NCI-H82 treated with DMSO at 0.1 percent for 48 hours (cell line): Measurements from ENCODE around the gene KDM8.

Experiments used
- DNase-seq: peaks from one replicate; lab custom pipeline; 2025; ENCODE audit not compliant: unreplicated experiment; lab: John Stamatoyannopoulos, UW

Gene KDM8

GRCh38 chr16:27214084-27214961 lies 11.0 kb downstream of the KDM8 start:
- no peak for DNase-seq

GRCh38 chr16:27215660-27216059 lies 12.3 kb downstream of the KDM8 start:
- DNase-seq: no peak

- DNase-seq: no peak
Observed at GRCh38 chr16:27216297-27216885, 13.1 kb downstream of the KDM8 start.

DNA sequence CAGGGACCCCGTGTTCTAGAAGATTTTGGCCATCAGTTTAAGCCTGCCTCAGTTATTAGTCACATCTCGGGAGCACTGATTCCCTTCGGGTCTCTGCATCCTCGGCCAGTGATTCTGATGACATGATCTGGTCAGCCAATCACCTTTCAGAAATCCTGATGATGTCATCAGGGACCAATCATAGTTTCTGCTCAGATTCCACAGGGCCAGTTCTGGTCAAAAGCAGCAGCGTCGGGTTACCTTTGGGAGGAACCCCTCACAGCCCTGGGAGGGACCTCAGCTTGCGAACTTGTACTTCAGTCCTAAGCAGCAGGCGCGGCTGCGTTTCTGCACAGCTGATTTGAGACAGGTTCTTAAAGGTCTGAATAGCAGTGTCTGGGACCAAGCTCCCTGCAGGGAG lies 13.9 kb downstream of the KDM8 start:
- DNase-seq: no peak

- no peak for DNase-seq
Observed at GRCh38 chr16:27218756-27219155, 15.4 kb downstream of the KDM8 start.

DNA sequence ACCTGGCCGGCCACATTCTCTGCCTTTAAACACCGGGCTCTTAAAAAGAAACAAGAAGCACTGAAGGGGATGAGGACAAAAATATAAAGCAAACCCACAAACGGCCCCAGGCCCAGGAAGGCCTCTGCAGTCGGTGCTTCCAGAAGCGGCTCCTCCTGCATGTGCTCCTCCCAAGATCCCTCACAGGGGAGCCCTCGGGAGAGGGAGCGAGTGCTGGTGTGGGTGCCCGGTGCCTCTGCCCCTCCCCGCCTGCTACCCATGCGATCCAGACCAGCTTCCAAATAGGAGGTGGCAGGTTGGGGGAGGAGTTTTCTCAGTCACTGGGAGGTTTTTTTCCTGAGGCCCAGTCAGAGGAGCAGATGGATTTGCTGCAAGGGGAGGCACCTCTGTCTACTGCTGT lies 15.8 kb downstream of the KDM8 start:
- DNase-seq: no peak

DNA sequence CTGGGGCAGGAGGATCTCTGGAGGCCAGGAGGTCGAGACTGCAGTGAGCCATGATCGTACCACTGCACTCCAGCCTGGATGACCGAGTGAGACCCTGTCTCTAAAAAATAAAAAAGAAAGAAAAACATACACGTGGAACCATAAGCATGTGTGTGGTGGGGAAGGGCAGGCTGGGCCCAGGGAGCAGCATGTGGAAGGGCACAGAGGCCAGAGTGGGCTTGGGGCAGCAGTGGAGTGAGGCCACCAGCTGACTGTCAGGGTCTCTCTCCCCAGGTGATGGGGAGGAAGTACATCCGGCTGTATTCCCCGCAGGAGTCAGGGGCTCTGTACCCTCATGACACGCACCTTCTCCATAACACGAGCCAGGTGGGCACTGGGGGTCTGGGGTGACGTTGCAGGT lies 16.8 kb downstream of the KDM8 start:
- DNase-seq: no peak

- DNase-seq: no peak
Observed at GRCh38 chr16:27220527-27220926, 17.2 kb downstream of the KDM8 start.

GRCh38 chr16:27220991-27221390 lies 17.7 kb downstream of the KDM8 start:
- DNase-seq: no peak

DNA sequence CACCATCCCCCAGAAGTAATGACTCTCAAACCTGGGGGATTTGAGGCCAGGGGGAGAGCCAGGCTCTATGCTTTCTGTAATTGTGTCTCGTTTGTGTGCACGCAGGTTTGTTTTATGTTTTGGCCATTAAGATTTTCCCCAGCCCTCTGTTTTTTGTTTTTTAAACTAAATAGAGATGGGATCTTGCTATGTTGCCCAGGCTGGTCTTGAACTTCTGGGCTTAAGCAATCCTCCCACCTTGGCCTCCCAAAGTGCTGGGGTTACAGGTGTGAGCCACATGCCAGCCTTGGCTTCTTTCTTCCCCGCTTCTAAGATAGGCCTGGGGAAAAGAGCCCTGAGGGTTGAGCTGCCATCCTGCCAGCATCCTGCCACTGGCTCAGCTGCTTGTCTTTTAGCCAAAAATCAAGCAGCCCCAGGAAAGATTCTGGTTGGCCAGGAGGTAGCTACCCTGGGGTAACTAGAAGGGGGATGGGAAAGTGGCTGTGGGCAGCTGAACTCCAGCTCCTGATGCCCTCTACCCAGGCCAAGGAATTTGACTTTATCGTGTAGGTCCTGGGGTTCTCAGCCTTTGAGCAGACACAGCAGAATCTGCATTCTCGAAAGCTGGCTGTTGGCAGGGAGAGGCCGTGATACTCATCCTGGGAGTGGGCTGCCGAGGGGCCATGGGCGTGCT lies 18.4 kb downstream of the KDM8 start:
- DNase-seq: no peak

DNA sequence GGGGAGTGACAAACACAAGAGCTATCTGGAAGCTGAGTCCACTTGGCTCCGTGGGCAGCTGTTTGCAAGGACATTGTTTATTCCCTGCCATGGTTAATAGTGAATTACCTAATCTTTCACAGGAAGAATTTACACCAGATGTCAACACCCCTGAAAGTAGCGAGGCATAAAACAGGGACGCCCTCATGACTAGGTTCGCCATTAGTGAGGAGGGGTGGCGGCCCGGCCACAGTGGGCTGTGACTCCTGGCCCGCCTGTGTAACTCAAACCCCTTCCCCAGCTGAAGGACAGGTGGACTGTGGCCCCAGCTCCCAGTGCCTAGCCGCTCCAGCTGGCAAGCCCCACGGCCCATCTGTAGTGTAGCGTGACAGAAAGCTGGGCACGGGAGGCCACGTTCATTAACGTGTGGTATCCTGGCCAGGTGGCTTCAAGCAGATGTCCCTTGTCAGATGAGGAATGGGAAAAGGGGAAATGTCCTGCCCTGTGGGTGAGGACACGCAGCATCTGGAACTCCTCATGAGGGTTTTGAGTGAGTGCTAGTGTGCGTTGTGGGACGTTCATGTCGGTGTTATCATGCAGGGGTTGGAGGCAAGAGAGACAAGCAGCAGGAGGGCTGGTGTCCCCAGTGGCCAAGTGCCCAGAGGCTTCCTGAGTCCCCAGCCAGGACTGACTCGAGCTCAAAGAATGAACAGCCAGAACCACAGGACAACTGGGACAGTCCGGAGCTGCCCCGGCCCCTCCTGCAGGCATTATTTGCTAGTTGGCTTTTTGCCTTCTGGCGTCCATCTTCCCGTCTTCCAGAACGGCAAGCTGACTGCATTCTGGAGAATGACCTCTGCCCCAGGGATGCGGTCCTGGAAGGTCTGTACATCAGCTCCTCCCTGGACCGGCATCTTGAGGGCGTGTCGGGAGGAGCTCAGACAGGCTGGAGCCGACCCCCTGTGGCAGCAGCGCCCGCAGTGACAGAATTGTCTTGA lies 19.2 kb downstream of the KDM8 start:
- DNase-seq: no peak

- DNase-seq: no peak
Observed at GRCh38 chr16:27223226-27223610, 19.9 kb downstream of the KDM8 start.

DNA sequence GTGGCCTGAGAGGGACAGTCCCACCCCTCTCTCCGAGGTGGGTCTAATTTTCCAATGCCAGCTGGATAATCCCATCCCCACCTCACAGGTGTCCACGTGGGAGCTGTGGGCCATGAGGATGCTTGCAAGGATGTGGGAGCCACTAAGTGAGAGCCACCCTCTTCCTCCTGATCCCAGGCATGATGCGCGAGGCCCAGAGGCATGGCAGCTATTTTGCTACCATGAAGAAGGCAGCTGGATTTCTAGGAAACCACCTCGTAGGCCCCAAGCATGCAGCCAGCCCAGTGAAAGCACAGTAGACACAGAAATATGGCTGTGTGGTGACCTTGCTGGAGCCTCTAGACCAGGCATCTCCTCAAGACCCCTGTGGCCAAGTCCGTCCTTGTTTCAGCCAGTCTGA lies 20.4 kb downstream of the KDM8 start:
- DNase-seq: no peak

- no peak for DNase-seq
Observed at GRCh38 chr16:27224271-27224737, 21.0 kb downstream of the KDM8 start.

GRCh38 chr16:27224741-27225300 lies 21.5 kb downstream of the KDM8 start:
- DNase-seq: no peak

- DNase-seq: no peak
Observed at GRCh38 chr16:27225536-27226360, 22.4 kb downstream of the KDM8 start.

DNA sequence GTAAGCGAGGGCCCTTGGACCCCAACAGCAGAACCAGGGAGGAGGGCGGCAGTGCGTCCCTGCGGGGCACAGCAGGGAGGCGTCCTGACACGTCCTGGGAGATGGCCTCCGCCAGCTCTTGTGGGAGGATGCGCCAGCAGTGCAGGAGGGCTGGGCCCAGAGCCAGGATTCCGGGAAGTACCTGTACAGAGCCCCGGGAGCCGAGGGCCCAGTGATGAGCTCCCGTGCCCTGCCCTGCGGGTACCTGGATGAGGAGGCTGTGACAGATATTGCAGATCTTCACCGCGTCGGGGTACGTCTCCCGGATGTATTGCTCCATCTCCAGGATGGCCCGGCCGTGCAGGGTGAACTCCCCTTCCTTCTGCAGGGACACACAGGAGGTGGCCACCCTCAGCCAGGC lies 23.1 kb downstream of the KDM8 start:
- DNase-seq: no peak

GRCh38 chr16:27226976-27227705 lies 23.8 kb downstream of the KDM8 start:
- DNase-seq: no peak

GRCh38 chr16:27228045-27228444 lies 24.7 kb downstream of the KDM8 start:
- no peak for DNase-seq
